Measurements from ENCODE around the gene MED7. TPM values are rescaled to one million over a fixed set of nuclear protein-coding genes. Genes with fewer than 3 reads are reported as not detected.

MED7 gene
- total and polyA plus RNA-seq, 9 of the 15 experiments (the other 6 are each of a cell fraction or from before 2014, with no cell fraction given) = 4.5 to 38.7 (median 12.2) TPM

GRCh38 chr5:157189223-157189622, 46.6 kb upstream of the MED7 start:
- intact Hi-C loops (cut with micrococcal nuclease) = no loop called here
- TF ChIP-seq TSC22D4 (tag; IDR thresholded peaks at IDR 0.05) (no peak), ZNF395 (CRISPR knock-in tag; IDR thresholded peaks at IDR 0.05) (no peak), KDM2B (CRISPR knock-in tag; IDR thresholded peaks at IDR 0.05) (no peak), CHD2 (IDR thresholded peaks at IDR 0.05; ENCODE audit: low read depth, low read length) (no peak), STAT5A (IDR thresholded peaks at IDR 0.05; ENCODE audit: borderline replicate concordance, low read length) (no peak), ZNF133 (CRISPR knock-in tag; IDR thresholded peaks at IDR 0.05) (no peak), CBFA2T2 (conservative IDR thresholded peaks at IDR 0.05) (no peak), ZNF695 (CRISPR knock-in tag; IDR thresholded peaks at IDR 0.05) (no peak), SFPQ (IDR thresholded peaks at IDR 0.05; ENCODE audit: low read depth, low read length) (no peak), E2F5 (CRISPR knock-in tag; IDR thresholded peaks at IDR 0.05) (no peak), EWSR1 (IDR thresholded peaks at IDR 0.05; ENCODE audit: borderline replicate concordance, low read depth, partially characterized antibody) (no peak), ZNF232 (CRISPR knock-in tag; IDR thresholded peaks at IDR 0.05) (no peak)

More at GRCh38 chr5:157189223-157189622, 46.6 kb upstream of the MED7 start:
- Histone ChIP-seq H3K4me1 (replicated peaks in 1 of 2; ENCODE audit: control insufficient read depth in 2 of 2, insufficient read depth in 2 of 2, low read length in 2 of 2) (no peaks in the 10 kb centered on the region), H3K27me3 (ENCODE audit: control insufficient read depth in 2 of 2, insufficient read depth in 2 of 2, low read length in 2 of 2) (no peaks in the 10 kb centered on the region; a peak in 2 of 5 replicates), H4K20me1 (replicated peaks; ENCODE audit: control insufficient read depth, insufficient read depth, low read length) (no peaks in the 10 kb centered on the region), H2AFZ (ENCODE audit: low read depth, low read length) (no peak overlapping the region), H3K27ac (ENCODE audit: extremely low read depth, low read depth, low read length) (no peak overlapping the region), H3K9ac (ENCODE audit: insufficient read depth in 1 of 2, low read depth in 2 of 2, low read length in 2 of 2) (no peak overlapping the region), H3K9me1 (ENCODE audit: control insufficient read depth, insufficient read depth, low read length) (no peaks in the 10 kb centered on the region), H3K4me3 (no peak overlapping the region), H3K79me2 (ENCODE audit: control insufficient read depth, insufficient read depth, low read length) (no peaks in the 10 kb centered on the region), H3K9me3 (replicated peaks; ENCODE audit: control insufficient read depth, insufficient read depth, low read depth, low read length) (no peaks in the 10 kb centered on the region), H3K4me2 (ENCODE audit: insufficient read depth, low read length) (no peak overlapping the region), H3K36me3 (ENCODE audit: control insufficient read depth, insufficient read depth, low read length) (no peaks in the 10 kb centered on the region)
- in situ Hi-C loops (cut with MboI) = no loop called here
- no TSS peak for BruUV-seq (replicated peaks)
- no peak for ATAC-seq
- FAIRE-seq = no peak
- ChIA-PET CTCF (ENCODE audit: low intra/inter-chr PET ratio) (no interaction called here), POLR2A (interaction anchor here (1.3 kb wide), 1 partner anchor 21 kb away, joined by 3 read pairs; no protein-coding TSS in a partner anchor)
- DNase-seq (ENCODE audit: extremely low read depth in 1 of 4, low spot score in 3 of 4) = no peak
- 0% methylated on average over 7 of the region's 7 CpGs for WGBS (ENCODE audit: insufficient coverage, low coverage, missing lambda C conversion rate)
